Stimulated activated naive CD8-positive, alpha-beta T cell treated with anti-CD3 and anti-CD28 coated beads, Interleukin-15, Interleukin-2, amounts not matched to agents 100 U/mL and 50 U/mL, for 24 hours (primary cell): ENCODE results near the gene SH3GL3.
A peak's percentile ranks its signal among the peaks of the same experiment; 100 is the strongest.

Experiments used
- ATAC-seq: fragments of 150-1000 bp; cut with Tn5 transposase; one replicate; pipeline ENCODE4 v1.10.0; 2021
- DNase-seq: peaks from one replicate; pipeline ENCODE4 v3.0.0; 2021

SH3GL3 gene

GRCh38 chr15:83446904-83447709, at the start of gene SH3GL3:
TSS of gene SH3GL3 (plus strand) at chr15:83447341. CDS start at chr15:83447534, 193 bp downstream.
- peak; percentile 59 for DNase-seq
- peak; percentile 70 for ATAC-seq

DNA sequence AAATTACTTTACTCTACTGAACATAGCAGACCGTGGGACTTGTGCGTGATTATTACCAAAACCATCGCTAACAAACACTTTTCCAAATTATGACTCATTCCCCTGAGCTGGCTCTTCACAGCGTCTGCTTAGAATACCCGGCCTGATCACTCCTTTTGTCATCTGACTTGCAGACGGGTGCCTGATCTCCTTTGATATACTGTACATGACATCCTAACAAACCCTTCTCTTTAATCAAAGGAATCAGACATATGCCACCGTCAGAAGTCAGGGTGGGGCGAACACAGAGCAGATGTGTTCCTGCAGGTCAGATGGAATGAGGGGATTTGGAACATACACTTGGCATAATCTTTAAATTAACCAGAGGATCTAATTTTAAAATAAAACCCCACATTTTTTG, 48.5 kb upstream of the SH3GL3 start:
- no peak for DNase-seq
- no peak for ATAC-seq

DNA sequence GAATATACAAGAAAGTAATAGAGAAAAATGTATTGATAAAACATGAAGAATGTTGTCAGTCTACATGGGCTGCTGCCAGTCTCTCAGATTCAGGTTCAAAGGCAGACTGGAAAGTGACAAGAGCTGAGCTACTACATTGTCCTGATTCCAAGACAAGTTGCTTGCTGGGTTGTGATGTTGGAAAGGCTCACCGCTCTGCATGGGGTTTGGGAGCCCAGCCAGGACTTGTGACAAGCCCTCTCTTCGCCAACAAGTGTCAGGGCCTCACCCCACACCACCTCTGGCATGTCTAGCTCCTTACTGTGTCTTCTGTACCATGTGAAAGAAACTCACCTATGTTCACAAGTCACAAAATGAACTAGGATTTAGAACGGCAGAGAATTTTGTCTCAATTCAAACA, 43.0 kb upstream of the SH3GL3 start:
- ATAC-seq (no peak), DNase-seq (no peak)

- DNase-seq (no peak), ATAC-seq (no peak)
These were observed 36.6 kb upstream of the SH3GL3 start for GRCh38 chr15:83410532-83410931.

DNA sequence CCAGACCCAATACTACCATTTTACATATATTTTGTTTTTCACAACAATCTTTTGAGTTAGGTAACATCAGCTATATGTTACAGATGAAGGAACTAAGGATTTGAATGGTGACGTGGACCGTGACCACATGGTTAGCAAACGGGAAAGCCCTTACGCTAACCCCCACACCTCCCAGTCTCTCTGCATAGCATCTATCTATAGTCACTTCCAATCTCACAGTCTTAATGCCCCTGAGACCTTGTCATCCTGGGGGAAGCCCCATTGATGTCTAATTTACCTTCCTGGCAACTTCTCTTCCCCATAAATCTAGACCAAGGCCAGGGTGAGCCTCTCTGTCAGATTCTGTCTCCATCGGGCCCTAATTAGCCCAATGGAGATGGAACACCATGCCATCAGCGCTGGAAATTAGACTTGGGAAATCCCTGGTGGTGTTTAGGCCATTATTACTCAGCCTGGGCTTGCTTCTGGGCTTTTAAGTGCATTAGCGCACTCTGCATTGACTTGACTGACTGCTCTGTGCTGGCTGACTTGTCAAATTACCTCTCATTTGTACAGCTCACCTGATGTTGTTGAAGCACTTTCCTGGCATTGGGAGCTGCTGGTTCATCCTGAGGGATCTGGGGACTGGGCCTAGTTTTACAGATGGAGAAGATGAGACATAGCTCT, 34.0 kb upstream of the SH3GL3 start:
- no peak for ATAC-seq
- DNase-seq: no peak

- DNase-seq: no peak
- ATAC-seq: no peak
These were observed 25.1 kb upstream of the SH3GL3 start for GRCh38 chr15:83422081-83422480.

DNA sequence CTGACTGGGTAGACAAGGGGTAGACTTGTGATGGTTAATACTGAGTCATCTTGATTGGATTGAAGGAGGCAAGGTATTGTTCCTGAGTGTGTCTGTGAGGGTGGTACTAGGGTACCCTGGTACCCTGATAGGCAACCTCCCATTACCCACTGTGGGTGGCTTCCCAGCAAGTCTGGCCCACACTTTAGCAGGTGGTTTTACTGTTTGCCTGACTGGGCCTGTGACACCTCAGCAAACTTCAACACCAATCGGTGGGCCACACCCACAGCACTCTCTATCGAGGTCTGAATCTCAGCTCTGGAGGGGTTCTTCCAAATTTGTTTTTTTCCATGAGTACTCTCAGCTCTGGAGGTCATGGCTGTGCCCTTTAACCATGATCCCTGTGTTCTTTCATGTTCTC, 24.6 kb upstream of the SH3GL3 start:
- ATAC-seq (peak; percentile 14), DNase-seq (no peak)

- no peak for DNase-seq
- no peak for ATAC-seq
These were observed 23.0 kb upstream of the SH3GL3 start for GRCh38 chr15:83424101-83424500.

- no peak for ATAC-seq
- DNase-seq: no peak
These were observed 16.7 kb upstream of the SH3GL3 start for GRCh38 chr15:83430441-83430840.

- no peak for DNase-seq
- no peak for ATAC-seq
These were observed 15.6 kb upstream of the SH3GL3 start for GRCh38 chr15:83431521-83431920.

DNA sequence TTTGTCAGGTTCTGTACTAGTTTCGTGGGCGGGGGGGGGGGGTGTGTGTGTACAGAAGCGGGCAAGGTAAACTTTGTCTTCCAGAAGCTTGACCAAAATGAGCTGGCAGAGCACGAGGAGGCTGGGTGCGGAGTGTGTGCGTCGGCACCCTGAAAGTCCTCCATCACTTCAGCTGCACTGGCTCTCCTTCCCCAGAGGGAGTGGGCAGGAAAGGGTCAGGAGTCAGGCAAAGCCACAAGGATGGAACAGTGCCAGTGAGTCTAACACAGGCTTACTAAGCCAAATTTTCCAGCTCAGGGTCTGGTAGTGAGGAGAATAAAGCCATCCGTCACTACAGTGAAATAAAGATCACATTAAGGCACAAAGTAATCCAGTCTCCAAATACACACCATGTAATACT, 11.9 kb upstream of the SH3GL3 start:
- no peak for ATAC-seq
- DNase-seq: no peak

DNA sequence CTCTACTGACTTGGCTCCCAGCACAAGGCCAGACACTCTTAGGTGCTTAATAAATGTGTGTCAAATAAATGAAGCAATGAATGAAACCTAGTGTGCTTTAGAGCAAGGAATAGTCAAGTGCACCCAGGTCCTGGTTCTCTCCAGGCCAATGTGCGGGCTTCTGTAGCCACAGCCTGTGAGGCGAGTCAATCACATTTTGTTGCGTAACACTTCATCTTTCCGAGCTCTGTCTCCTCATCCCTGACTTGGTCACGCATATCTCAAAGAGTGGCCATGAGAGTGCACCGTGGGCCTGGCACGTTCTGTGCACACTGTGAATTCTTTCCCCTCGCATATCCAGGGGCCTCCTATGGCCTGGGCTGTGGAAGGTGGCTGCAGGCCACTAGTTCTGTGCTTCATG, 11.4 kb upstream of the SH3GL3 start:
- ATAC-seq: no peak

DNA sequence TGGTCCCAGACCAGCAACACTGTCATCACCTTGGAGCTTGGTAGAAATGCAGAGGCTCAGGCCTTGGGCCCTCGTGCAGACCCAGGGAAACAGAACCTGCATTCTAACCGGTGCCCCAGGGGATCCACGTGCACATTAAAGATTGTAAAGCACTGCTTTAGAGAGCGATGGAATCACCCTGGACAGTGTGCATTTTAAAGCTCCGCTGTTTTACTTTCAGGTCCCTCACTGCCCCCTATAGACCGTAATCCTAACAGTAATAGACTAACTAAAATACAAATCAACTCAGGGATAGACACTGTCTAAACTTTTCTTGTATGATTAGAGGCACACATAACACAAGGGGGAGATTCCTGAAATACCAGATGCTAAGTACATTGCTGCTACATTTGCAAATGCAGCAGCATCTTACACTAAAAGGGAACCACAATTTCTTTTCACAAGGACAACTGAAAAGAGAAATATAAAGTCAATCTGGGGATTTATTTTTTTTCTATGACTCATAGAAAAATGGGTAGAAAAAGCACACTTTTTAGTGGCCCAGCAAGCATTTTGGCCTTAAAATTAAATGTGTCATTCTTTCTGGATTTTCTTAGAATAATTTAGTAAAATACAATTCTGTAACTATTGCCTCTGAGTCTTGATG, 10.5 kb upstream of the SH3GL3 start:
- DNase-seq (no peak), ATAC-seq (no peak)

More for the DNA sequence above, 11.4 kb upstream of the SH3GL3 start:
- DNase-seq: no peak

- ATAC-seq (no peak), DNase-seq (no peak)
These were observed 3.9 kb upstream of the SH3GL3 start for GRCh38 chr15:83443076-83443847.

DNA sequence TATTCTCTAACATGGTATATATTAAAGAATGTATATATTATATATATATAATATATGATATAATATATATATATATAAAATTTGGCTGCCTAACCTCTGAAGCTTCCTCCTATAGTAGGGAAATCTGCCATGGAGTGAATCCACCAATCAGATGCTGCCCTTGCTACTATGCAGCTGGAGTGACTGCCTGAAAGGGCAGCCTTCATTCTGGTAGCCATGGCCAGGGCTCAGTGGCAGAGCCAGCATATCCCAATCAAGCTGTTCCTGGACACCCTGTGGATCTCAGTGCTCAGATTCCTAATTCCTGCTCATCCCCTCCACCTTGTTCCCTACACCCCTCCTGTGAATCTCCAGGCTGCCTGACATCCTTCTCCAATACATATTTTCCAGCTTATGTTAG, 2.2 kb upstream of the SH3GL3 start:
- ATAC-seq: no peak

DNA sequence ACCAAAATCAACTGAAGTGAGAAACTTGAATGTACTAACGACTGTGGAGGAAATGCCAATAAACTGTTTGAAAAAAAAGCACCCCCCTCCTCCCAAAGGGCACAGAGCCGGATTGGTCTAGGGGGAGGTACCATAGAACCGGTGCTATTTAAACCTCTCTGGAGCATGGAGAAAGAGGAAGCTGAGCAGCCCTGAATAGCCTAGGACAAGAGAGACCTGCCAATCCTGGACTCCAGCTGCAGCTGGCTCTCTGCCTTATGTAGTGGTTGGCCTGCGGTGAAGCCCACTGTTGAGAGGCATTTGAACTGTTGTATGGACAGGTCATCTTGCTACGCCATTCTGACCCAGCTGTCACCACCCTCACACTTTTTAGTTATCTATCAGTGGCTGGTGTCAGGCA, 1.5 kb upstream of the SH3GL3 start:
- no peak for ATAC-seq

More for the DNA sequence above, 2.2 kb upstream of the SH3GL3 start:
- DNase-seq: no peak

GRCh38 chr15:83446417-83446816, 724 bp upstream of the SH3GL3 start:
- no peak for DNase-seq
- no peak for ATAC-seq

More for the DNA sequence above, 1.5 kb upstream of the SH3GL3 start:
- no peak for DNase-seq

- ATAC-seq (no peak), DNase-seq (no peak)
These were observed 2.1 kb downstream of the SH3GL3 start for GRCh38 chr15:83449250-83449671.

GRCh38 chr15:83449937-83450506, 2.9 kb downstream of the SH3GL3 start:
- ATAC-seq (no peak), DNase-seq (no peak)

DNA sequence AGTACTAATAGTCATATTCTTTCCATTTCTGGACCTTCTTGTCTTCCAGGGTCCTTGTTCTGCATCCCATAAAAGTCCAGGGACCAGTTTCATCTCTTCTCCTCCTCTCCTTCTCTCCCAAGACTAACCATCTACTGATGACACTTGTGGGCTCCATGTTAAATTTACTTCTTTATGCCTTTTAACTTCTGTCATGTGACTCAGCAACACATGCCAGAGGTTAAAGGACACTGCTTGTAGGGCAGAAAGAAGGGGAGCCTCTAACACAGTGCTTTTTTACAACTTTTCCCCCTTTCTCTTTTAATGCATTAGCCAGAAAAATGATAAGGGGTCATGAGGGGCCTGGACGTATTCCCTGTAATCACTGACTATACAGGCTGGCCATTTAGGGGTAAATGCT, 10.0 kb downstream of the SH3GL3 start:
- DNase-seq (no peak), ATAC-seq (no peak)

- no peak for ATAC-seq
- no peak for DNase-seq
These were observed 11.2 kb downstream of the SH3GL3 start for GRCh38 chr15:83458381-83458780.

DNA sequence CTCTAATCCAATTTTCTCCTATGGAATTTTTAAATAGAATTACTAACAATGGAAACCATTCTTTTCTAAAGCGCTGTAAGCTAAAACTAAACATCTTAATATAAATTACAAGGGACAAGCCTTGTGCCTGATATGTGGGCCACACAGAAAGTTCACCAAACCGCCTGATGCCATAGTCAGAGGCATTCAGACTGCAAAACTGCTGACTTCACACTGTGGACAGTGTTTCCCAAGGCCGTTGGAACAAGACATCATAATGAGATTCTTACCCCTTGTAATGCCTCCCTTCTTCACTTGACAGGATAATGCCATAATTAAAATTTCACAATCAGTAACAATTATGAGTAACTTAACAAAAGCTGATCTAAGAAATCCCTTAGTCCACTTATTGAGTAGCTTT, 14.9 kb downstream of the SH3GL3 start:
- no peak for DNase-seq
- no peak for ATAC-seq
